Body of pancreas (tissue), 4 donors: Measurements from ENCODE around the gene ADCY1.

Experiments
- POLR2A ChIP-seq, 3 donors: fragments of 450-650 bp; IDR thresholded peaks; one replicate each; pipeline ENCODE4 v1.6.1; 2016; ENCODE audit warnings: antibody characterized with exemption in 3 of 3, mild to moderate bottlenecking in 2 of 3
- TF ChIP-seq, protein P1 (sequence below), 7 experiments: fragments of 450-650 bp in 4 of 7; fragments of 200-600 bp in 3 of 7; sonication (generic) in 3 of 7; IDR thresholded peaks; one replicate each; pipeline ENCODE4 v1.5.1; 2016 to 2019; ENCODE audit warnings: antibody characterized with exemption in 7 of 7

DNA sequence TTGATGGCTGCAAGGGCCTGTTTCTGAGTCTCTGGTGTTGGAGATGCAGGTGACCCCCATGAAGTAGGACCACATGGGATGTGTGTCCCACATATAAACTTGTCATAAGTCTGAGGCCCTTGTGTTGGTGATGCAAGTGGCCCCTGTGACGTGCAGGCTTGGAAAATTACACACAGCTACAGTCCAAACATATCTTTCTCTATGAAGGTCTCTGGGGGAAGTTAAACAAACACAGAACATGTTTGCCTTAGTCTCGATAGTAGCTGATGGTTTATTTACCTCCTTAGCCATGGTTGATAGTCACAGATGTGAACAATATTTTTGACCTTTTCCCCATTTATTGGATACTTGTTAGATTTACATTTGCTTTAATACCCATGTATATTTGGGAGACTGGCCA is 64.7 kb downstream of the ADCY1 start:
- TF ChIP-seq, protein P1, sequence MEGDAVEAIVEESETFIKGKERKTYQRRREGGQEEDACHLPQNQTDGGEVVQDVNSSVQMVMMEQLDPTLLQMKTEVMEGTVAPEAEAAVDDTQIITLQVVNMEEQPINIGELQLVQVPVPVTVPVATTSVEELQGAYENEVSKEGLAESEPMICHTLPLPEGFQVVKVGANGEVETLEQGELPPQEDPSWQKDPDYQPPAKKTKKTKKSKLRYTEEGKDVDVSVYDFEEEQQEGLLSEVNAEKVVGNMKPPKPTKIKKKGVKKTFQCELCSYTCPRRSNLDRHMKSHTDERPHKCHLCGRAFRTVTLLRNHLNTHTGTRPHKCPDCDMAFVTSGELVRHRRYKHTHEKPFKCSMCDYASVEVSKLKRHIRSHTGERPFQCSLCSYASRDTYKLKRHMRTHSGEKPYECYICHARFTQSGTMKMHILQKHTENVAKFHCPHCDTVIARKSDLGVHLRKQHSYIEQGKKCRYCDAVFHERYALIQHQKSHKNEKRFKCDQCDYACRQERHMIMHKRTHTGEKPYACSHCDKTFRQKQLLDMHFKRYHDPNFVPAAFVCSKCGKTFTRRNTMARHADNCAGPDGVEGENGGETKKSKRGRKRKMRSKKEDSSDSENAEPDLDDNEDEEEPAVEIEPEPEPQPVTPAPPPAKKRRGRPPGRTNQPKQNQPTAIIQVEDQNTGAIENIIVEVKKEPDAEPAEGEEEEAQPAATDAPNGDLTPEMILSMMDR (IDR thresholded peaks at IDR 0.05), result no peak
- TF ChIP-seq POLR2A (IDR thresholded peaks at IDR 0.05), result no peak
